ENCODE measurements around the gene TMEM212.

Gene TMEM212

GRCh38 chr3:171881251-171881650 is 38.1 kb downstream of the TMEM212 start:
- no peak for TF ChIP-seq POLR2AphosphoS5 (IDR thresholded peaks at IDR 0.05; ENCODE audit: low read depth, low read length)
- no peak for TF ChIP-seq POLR2A (IDR thresholded peaks at IDR 0.05; ENCODE audit: low read depth, low read length)
- no peak for TF ChIP-seq TAF1 (IDR thresholded peaks at IDR 0.05; ENCODE audit: borderline replicate concordance, low read depth, low read length)
- no peak for DNase-seq (ENCODE audit: insufficient read length)
- FAIRE-seq: no peak

- TF ChIP-seq TAF1 (IDR thresholded peaks at IDR 0.05; ENCODE audit: borderline replicate concordance, low read depth, low read length) (no peak), POLR2AphosphoS5 (IDR thresholded peaks at IDR 0.05; ENCODE audit: low read depth, low read length) (no peak), POLR2A (IDR thresholded peaks at IDR 0.05; ENCODE audit: low read depth, low read length) (no peak)
- no peak for FAIRE-seq
- DNase-seq (ENCODE audit: insufficient read length): no peak
Observed at GRCh38 chr3:171883257-171883892, 40.2 kb downstream of the TMEM212 start.

GRCh38 chr3:171883893-171884279 is 40.7 kb downstream of the TMEM212 start:
- FAIRE-seq: no peak
- TF ChIP-seq POLR2AphosphoS5 (IDR thresholded peaks at IDR 0.05; ENCODE audit: low read depth, low read length): no peak
- no peak for TF ChIP-seq TAF1 (IDR thresholded peaks at IDR 0.05; ENCODE audit: borderline replicate concordance, low read depth, low read length)
- no peak for TF ChIP-seq POLR2A (IDR thresholded peaks at IDR 0.05; ENCODE audit: low read depth, low read length)
- no peak for DNase-seq (ENCODE audit: insufficient read length)

DNA sequence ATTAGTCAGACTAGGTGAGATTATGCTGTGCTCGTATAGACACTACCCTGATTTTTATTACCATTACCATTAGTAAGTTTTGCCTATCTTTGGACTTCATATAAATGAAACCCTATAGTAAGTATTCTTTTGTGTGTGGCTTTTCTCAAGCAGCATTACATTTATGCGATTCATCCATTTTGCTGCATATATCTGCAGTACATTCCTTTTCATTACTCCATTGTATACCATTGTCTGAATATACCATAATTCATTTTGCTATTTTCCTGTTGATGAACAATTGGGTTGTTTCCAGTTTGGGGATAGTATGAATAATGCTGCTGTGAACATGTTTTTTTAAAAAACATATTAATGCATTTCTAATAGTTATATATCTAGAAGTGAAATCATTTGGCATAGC is 45.3 kb downstream of the TMEM212 start:
- FAIRE-seq (no peak), DNase-seq (ENCODE audit: insufficient read length) (no peak)
- no peak for TF ChIP-seq POLR2A (IDR thresholded peaks at IDR 0.05; ENCODE audit: low read depth, low read length)
- no peak for TF ChIP-seq POLR2AphosphoS5 (IDR thresholded peaks at IDR 0.05; ENCODE audit: low read depth, low read length)

- DNase-seq (ENCODE audit: insufficient read length): no peak
- TF ChIP-seq TAF1 (IDR thresholded peaks at IDR 0.05; ENCODE audit: borderline replicate concordance, low read depth, low read length) (no peak), POLR2AphosphoS5 (IDR thresholded peaks at IDR 0.05; ENCODE audit: low read depth, low read length) (no peak), POLR2A (IDR thresholded peaks at IDR 0.05; ENCODE audit: low read depth, low read length) (no peak)
- FAIRE-seq: no peak
Observed at GRCh38 chr3:171890398-171890797, 47.2 kb downstream of the TMEM212 start.

DNA sequence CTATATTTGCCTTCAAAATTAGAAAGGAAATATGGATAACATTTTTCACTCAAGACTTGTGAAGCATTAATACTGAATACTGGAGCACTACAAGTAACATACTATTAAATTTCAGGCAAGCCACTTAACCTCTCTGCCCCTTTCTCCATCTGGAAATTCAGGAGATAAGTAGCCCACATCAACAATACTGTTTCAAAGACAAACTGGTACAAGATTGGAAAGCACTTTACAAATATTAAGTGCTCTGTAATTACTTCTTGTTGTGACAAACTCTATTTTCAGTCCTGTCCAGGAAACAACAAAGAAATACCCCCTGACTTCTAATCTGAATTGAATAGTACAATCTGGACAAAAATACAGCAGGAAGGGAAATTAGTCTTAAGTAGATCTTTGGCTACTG is 49.3 kb downstream of the TMEM212 start:
- DNase-seq (ENCODE audit: insufficient read length): no peak

GRCh38 chr3:171895291-171895690 is 52.1 kb downstream of the TMEM212 start:
- no peak for FAIRE-seq
- no peak for DNase-seq (ENCODE audit: insufficient read length)
- no peak for TF ChIP-seq POLR2A (IDR thresholded peaks at IDR 0.05; ENCODE audit: low read depth, low read length)
- TF ChIP-seq POLR2AphosphoS5 (IDR thresholded peaks at IDR 0.05; ENCODE audit: low read depth, low read length): no peak
- TF ChIP-seq TAF1 (IDR thresholded peaks at IDR 0.05; ENCODE audit: borderline replicate concordance, low read depth, low read length): no peak

More for the DNA sequence above, 49.3 kb downstream of the TMEM212 start:
- no peak for TF ChIP-seq POLR2AphosphoS5 (IDR thresholded peaks at IDR 0.05; ENCODE audit: low read depth, low read length)
- TF ChIP-seq POLR2A (IDR thresholded peaks at IDR 0.05; ENCODE audit: low read depth, low read length): no peak
- no peak for TF ChIP-seq TAF1 (IDR thresholded peaks at IDR 0.05; ENCODE audit: borderline replicate concordance, low read depth, low read length)
- FAIRE-seq: no peak

DNA sequence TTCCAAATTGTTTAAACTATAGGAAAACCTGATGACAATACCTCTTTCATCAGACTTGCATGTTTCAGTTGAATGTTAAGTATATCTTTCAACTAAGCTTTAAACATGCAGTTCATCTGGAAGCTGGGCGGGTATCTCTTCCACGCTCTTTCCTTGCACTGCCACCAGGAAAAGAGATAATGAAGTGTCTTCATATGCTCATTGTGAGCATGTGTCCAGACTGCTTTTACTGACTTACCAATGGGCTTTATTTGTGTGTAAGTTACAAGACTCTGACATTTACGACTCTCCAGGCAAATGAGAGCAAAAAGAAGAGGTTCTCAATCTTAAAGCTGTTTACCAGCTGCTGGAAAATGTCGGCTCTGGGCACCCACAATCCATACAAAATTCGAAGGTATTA is 52.8 kb downstream of the TMEM212 start:
- no peak for DNase-seq (ENCODE audit: insufficient read length)
- no peak for FAIRE-seq
- TF ChIP-seq POLR2AphosphoS5 (IDR thresholded peaks at IDR 0.05; ENCODE audit: low read depth, low read length) (no peak), TAF1 (IDR thresholded peaks at IDR 0.05; ENCODE audit: borderline replicate concordance, low read depth, low read length) (no peak), POLR2A (IDR thresholded peaks at IDR 0.05; ENCODE audit: low read depth, low read length) (no peak)

DNA sequence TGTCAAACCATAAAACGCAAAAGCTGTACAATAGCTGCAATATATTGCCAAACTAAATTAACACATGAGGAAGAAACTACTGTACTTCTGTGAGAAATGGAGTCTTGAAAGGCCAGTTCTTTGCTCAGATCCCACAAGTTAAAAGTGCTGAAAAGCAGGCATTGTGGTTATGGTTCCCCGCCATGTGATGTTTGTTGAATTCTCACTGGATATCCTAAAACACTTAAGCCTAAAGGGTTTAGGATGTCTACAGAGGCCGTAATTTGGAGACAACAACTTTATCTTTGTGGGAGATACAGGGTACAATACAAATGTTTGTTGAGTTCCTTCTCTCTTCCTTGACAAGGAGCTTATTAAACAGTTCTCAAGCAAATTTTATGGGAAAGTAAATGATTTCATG is 53.2 kb downstream of the TMEM212 start:
- no peak for DNase-seq (ENCODE audit: insufficient read length)
- FAIRE-seq: no peak
- TF ChIP-seq TAF1 (IDR thresholded peaks at IDR 0.05; ENCODE audit: borderline replicate concordance, low read depth, low read length) (no peak), POLR2AphosphoS5 (IDR thresholded peaks at IDR 0.05; ENCODE audit: low read depth, low read length) (no peak), POLR2A (IDR thresholded peaks at IDR 0.05; ENCODE audit: low read depth, low read length) (no peak)

DNA sequence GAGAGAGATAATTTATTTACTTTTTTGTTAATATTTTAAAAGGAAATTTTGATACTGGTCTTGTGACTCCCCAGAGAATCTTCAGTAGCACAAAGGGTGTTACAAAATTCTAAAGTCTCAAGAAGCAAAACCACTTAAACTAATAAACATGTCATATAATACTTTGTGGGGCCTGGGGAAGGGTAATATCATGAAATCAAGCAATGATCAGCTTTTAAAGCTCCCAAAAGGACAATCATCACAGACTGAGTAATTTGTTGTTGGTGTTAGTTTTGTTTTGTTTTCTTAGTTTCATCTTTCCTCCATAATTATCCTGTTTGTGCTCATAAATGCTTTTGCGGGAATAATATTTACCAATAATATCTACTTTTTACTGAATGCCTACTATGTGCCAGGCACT is 55.0 kb downstream of the TMEM212 start:
- DNase-seq (ENCODE audit: insufficient read length): no peak
- TF ChIP-seq TAF1 (IDR thresholded peaks at IDR 0.05; ENCODE audit: borderline replicate concordance, low read depth, low read length) (no peak), POLR2A (IDR thresholded peaks at IDR 0.05; ENCODE audit: low read depth, low read length) (no peak), POLR2AphosphoS5 (IDR thresholded peaks at IDR 0.05; ENCODE audit: low read depth, low read length) (no peak)
- no peak for FAIRE-seq

DNA sequence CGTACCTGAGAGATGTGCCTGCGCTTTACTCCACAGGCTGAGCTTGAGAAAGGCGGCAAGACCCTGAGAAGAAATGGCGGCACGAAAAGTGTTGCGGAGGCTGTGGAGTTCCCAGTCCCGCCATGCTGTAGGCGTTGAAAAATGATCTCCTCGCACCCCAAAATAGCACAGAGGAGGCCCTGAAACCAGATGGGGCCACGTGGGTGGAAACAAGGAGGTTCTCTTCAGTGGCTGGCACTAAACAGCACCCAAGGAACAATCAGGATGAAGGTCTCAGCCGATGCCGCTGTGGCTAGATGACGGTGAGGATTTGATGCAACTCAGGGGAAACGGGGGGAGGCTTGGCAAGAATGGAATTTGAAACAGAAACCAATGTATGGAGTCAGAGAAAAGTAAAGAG is 57.3 kb downstream of the TMEM212 start:
- DNase-seq (ENCODE audit: insufficient read length) (no peak), FAIRE-seq (no peak)
- TF ChIP-seq TAF1 (IDR thresholded peaks at IDR 0.05; ENCODE audit: borderline replicate concordance, low read depth, low read length): no peak
- TF ChIP-seq POLR2A (IDR thresholded peaks at IDR 0.05; ENCODE audit: low read depth, low read length): no peak

- FAIRE-seq: no peak
- TF ChIP-seq POLR2A (IDR thresholded peaks at IDR 0.05; ENCODE audit: low read depth, low read length) (no peak), POLR2AphosphoS5 (IDR thresholded peaks at IDR 0.05; ENCODE audit: low read depth, low read length) (no peak), TAF1 (IDR thresholded peaks at IDR 0.05; ENCODE audit: borderline replicate concordance, low read depth, low read length) (no peak)
- DNase-seq (ENCODE audit: insufficient read length): no peak
Observed at GRCh38 chr3:171901615-171902312, 58.6 kb downstream of the TMEM212 start.

Measured in GM12892 (cell line).